Astrocyte (in vitro differentiated cells and primary cell): ENCODE results near the gene UGT1A6.

ENCODE experiments used
- EZH2 ChIP-seq: IDR thresholded peaks from 2 replicates; pipeline ENCODE4 v1.6.1; 2012; ENCODE audit warnings: mild to moderate bottlenecking, low read length, inconsistent platforms; ENCODE audit not compliant: insufficient read depth
- TF ChIP-seq, protein P1 (sequence below): IDR thresholded peaks from 2 replicates; pipeline ENCODE4 v1.5.1; 2011; ENCODE audit warnings: low read depth, mild to moderate bottlenecking, inconsistent platforms, low read length, moderate library complexity; ENCODE audit not compliant: insufficient read depth

DNA sequence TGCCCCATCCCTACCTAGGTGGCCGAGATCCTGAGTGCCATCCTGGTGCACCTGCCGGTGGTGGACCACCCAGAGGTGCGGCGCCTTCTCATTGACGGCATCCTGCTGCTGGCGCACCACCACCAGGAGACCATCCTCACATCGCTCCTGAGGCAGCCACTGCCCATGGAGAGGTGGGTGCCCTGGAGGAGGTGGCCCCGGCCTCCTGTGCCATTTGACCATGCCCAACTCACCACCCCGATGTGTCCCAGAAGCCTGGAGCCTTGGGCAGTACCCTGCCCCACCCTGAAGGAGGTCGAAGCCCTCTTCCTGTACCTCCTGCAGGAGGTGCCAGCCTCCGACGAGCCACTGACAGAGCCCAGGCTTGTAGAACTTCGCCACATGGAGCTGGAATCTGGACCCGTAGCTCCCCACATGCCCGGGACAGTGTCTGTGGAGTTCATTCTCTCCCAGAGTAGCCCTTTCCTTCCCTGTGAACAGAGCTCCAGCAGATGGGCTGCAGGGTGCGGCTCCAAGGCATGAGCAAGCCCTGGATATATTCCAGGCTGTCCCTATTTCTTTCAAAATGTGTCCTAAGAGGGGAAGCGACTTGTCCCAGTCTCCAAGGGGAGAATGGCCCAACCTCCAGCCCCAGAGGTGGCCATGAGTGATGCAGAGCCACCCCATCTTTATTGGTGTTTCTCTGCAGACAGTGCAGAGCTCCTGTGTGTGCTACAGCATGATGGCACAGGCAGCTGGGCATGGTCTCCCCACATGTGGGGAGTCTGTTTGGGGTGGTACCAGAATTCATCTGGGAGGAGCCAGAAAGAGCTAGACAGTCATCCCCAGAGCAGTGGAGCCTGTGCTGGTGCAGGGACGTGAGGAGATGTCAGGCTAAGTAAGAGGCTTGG lies 127.4 kb downstream of the UGT1A6 start:
- TF ChIP-seq, protein P1, sequence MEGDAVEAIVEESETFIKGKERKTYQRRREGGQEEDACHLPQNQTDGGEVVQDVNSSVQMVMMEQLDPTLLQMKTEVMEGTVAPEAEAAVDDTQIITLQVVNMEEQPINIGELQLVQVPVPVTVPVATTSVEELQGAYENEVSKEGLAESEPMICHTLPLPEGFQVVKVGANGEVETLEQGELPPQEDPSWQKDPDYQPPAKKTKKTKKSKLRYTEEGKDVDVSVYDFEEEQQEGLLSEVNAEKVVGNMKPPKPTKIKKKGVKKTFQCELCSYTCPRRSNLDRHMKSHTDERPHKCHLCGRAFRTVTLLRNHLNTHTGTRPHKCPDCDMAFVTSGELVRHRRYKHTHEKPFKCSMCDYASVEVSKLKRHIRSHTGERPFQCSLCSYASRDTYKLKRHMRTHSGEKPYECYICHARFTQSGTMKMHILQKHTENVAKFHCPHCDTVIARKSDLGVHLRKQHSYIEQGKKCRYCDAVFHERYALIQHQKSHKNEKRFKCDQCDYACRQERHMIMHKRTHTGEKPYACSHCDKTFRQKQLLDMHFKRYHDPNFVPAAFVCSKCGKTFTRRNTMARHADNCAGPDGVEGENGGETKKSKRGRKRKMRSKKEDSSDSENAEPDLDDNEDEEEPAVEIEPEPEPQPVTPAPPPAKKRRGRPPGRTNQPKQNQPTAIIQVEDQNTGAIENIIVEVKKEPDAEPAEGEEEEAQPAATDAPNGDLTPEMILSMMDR: no peak
- no peak for TF ChIP-seq EZH2
